IPS DF 6.9 (cell line): ENCODE measurements around the gene BNC2.

Experiments
- DNase-seq: peaks from one replicate; pipeline ENCODE4 v3.0.0-alpha.2; 2013; ENCODE audit warnings: low read depth, low spot score
- H3K27ac ChIP-seq: one replicate; pipeline ENCODE4 v1.5.1; 2013; ENCODE audit warnings: low read length, control low read depth
- H3K27me3 ChIP-seq: 2 replicates; pipeline ENCODE4 v1.6.1; 2013; ENCODE audit warnings: mild to moderate bottlenecking, low read length; ENCODE audit not compliant: control insufficient read depth, insufficient read depth
- H3K36me3 ChIP-seq: 2 replicates; pipeline ENCODE4 v1.6.1; 2013; ENCODE audit warnings: low read length; ENCODE audit not compliant: control insufficient read depth, insufficient read depth
- H3K4me1 ChIP-seq: 2 replicates; pipeline ENCODE4 v1.6.1; 2013; ENCODE audit warnings: low read length; ENCODE audit not compliant: control insufficient read depth, insufficient read depth
- H3K4me3 ChIP-seq: 2 replicates; pipeline ENCODE4 v1.5.1; 2013; ENCODE audit warnings: mild to moderate bottlenecking, low read length
- H3K9me3 ChIP-seq: 2 replicates; pipeline ENCODE4 v1.6.1; 2013; ENCODE audit warnings: low read length, inconsistent platforms; ENCODE audit not compliant: control insufficient read depth, insufficient read depth
- WGBS: extraction: QIAGEN DNeasy Blood & Tissue Kit; methylation state at CpG from one replicate; pipeline ENCODE4 v1.1.7; 2013; ENCODE audit warnings: mixed read lengths, missing lambda C conversion rate; ENCODE audit not compliant: insufficient read length, insufficient coverage; 5-methylcytosine and 5-hydroxymethylcytosine counted together

Gene BNC2

GRCh38 chr9:16417161-16417560 lies 453.3 kb downstream of the BNC2 start:
- no peak for DNase-seq
- no peaks in the 10 kb centered on the region for H3K9me3 ChIP-seq
- no CpG with 5 or more reads among the region's 3 CpGs for WGBS
- 0 out of 2 replicates have a peak, but pooled peaks cover 2% of the 10 kb centered on the region for H3K4me1 ChIP-seq
- H3K36me3 ChIP-seq: peaks cover 4% of the 10 kb centered on the region; the same call in 1 of the 2 replicates
- H3K4me3 ChIP-seq: no peak overlapping the region
- H3K27me3 ChIP-seq: no peaks in the 10 kb centered on the region
- no peak overlapping the region for H3K27ac ChIP-seq

- WGBS: 100% methylated on average over 1 of the region's 3 CpGs
- Histone ChIP-seq H3K27ac (no peak overlapping the region), H3K4me1 (no peaks in the 10 kb centered on the region), H3K9me3 (no peaks in the 10 kb centered on the region), H3K36me3 (peaks cover 4% of the 10 kb centered on the region; the same call in 1 of the 2 replicates), H3K4me3 (no peak overlapping the region), H3K27me3 (no peaks in the 10 kb centered on the region)
- no peak for DNase-seq
Measured at GRCh38 chr9:16414451-16414850, 456.0 kb downstream of the BNC2 start.

GRCh38 chr9:16413509-16414016 lies 456.9 kb downstream of the BNC2 start:
- no peak for DNase-seq
- H3K4me1 ChIP-seq: no peaks in the 10 kb centered on the region

GRCh38 chr9:16412740-16413139 lies 457.7 kb downstream of the BNC2 start:
- WGBS: no CpG with 5 or more reads among the region's 4 CpGs
- no peak overlapping the region for H3K27ac ChIP-seq
- no peak for DNase-seq

More at GRCh38 chr9:16413509-16414016, 456.9 kb downstream of the BNC2 start:
- Histone ChIP-seq H3K27ac (no peak overlapping the region), H3K4me3 (no peak overlapping the region), H3K36me3 (no peaks in the 10 kb centered on the region), H3K27me3 (no peaks in the 10 kb centered on the region), H3K9me3 (no peaks in the 10 kb centered on the region)
- no CpG with 5 or more reads among the region's 9 CpGs for WGBS

GRCh38 chr9:16411311-16411710 lies 459.2 kb downstream of the BNC2 start:
- no peaks in the 10 kb centered on the region for H3K9me3 ChIP-seq
- no peak overlapping the region for H3K27ac ChIP-seq
- no peak for DNase-seq
- H3K4me1 ChIP-seq: no peaks in the 10 kb centered on the region
- no peak overlapping the region for H3K4me3 ChIP-seq
- H3K27me3 ChIP-seq: no peaks in the 10 kb centered on the region
- WGBS: no CpG with 5 or more reads among the region's 4 CpGs
- no peaks in the 10 kb centered on the region for H3K36me3 ChIP-seq

More at GRCh38 chr9:16412740-16413139, 457.7 kb downstream of the BNC2 start:
- no peaks in the 10 kb centered on the region for H3K9me3 ChIP-seq
- no peak overlapping the region for H3K4me3 ChIP-seq
- no peaks in the 10 kb centered on the region for H3K27me3 ChIP-seq
- no peaks in the 10 kb centered on the region for H3K36me3 ChIP-seq
- H3K4me1 ChIP-seq: no peaks in the 10 kb centered on the region

- no peaks in the 10 kb centered on the region for H3K27me3 ChIP-seq
- no peak overlapping the region for H3K4me3 ChIP-seq
- no peak for DNase-seq
- no peaks in the 10 kb centered on the region for H3K4me1 ChIP-seq
- no CpG with 5 or more reads among the region's 7 CpGs for WGBS
- no peaks in the 10 kb centered on the region for H3K9me3 ChIP-seq
- no peaks in the 10 kb centered on the region for H3K36me3 ChIP-seq
- no peak overlapping the region for H3K27ac ChIP-seq
Measured at GRCh38 chr9:16410601-16411280, 459.7 kb downstream of the BNC2 start.

- H3K4me3 ChIP-seq: no peak overlapping the region
- H3K9me3 ChIP-seq: no peaks in the 10 kb centered on the region
- no peaks in the 10 kb centered on the region for H3K36me3 ChIP-seq
- no peaks in the 10 kb centered on the region for H3K27me3 ChIP-seq
- WGBS: no CpG with 5 or more reads among the region's 2 CpGs
- no peaks in the 10 kb centered on the region for H3K4me1 ChIP-seq
- no peak for DNase-seq
- H3K27ac ChIP-seq: no peak overlapping the region
Measured at GRCh38 chr9:16407617-16408016, 462.9 kb downstream of the BNC2 start.

- no peaks in the 10 kb centered on the region for H3K36me3 ChIP-seq
- H3K27ac ChIP-seq: no peak overlapping the region
- WGBS: no CpG with 5 or more reads among the region's 12 CpGs
Measured at GRCh38 chr9:16406526-16407225, 463.8 kb downstream of the BNC2 start.

GRCh38 chr9:16405421-16405820 lies 465.0 kb downstream of the BNC2 start:
- Histone ChIP-seq H3K27me3 (no peaks in the 10 kb centered on the region), H3K4me1 (no peaks in the 10 kb centered on the region), H3K4me3 (no peak overlapping the region), H3K9me3 (no peaks in the 10 kb centered on the region), H3K27ac (no peak overlapping the region), H3K36me3 (no peaks in the 10 kb centered on the region)
- no CpG with 5 or more reads among the region's 3 CpGs for WGBS
- no peak for DNase-seq

More at GRCh38 chr9:16406526-16407225, 463.8 kb downstream of the BNC2 start:
- Histone ChIP-seq H3K9me3 (no peaks in the 10 kb centered on the region), H3K27me3 (no peaks in the 10 kb centered on the region), H3K4me1 (no peaks in the 10 kb centered on the region), H3K4me3 (no peak overlapping the region)
- no peak for DNase-seq

GRCh38 chr9:16401701-16402100 lies 468.8 kb downstream of the BNC2 start:
- no CpG with 5 or more reads among the region's 6 CpGs for WGBS
- H3K27ac ChIP-seq: no peak overlapping the region
- no peak overlapping the region for H3K4me3 ChIP-seq
- H3K27me3 ChIP-seq: no peaks in the 10 kb centered on the region
- DNase-seq: no peak
- H3K9me3 ChIP-seq: no peaks in the 10 kb centered on the region
- no peaks in the 10 kb centered on the region for H3K36me3 ChIP-seq
- no peaks in the 10 kb centered on the region for H3K4me1 ChIP-seq
